WERI-Rb-1 (cell line): ENCODE data around the gene HTT.

ENCODE experiments used
- DNase-seq: peaks from one replicate; pipeline ENCODE4 v3.0.0-alpha.2; 2020
- H3K27ac ChIP-seq: fragments of 250-450 bp; sonication (Bioruptor Pico); 2 replicates; pipeline ENCODE4 v1.5.1; 2020; ENCODE audit warnings: mild to moderate bottlenecking, moderate library complexity
- H3K27me3 ChIP-seq: fragments of 250-450 bp; sonication (Bioruptor Pico); 2 replicates; pipeline ENCODE4 v1.5.1; 2021; ENCODE audit warnings: mild to moderate bottlenecking, low read depth, moderate library complexity; ENCODE audit not compliant: insufficient read depth, severe bottlenecking
- H3K36me3 ChIP-seq: fragments of 250-450 bp; sonication (Bioruptor Pico); 2 replicates; pipeline ENCODE4 v1.5.1; 2020; ENCODE audit warnings: mild to moderate bottlenecking, moderate library complexity
- H3K4me3 ChIP-seq: 2 replicates; pipeline ENCODE4 v1.5.1; 2011; ENCODE audit warnings: low read depth, mild to moderate bottlenecking, control low read depth, low read length
- H3K9me3 ChIP-seq: fragments of 250-450 bp; sonication (Bioruptor Pico); 2 replicates; pipeline ENCODE4 v1.5.1; 2021; ENCODE audit warnings: mild to moderate bottlenecking, moderate library complexity; ENCODE audit not compliant: severe bottlenecking
- TF ChIP-seq, protein P1 (sequence below): IDR thresholded peaks from 2 replicates; pipeline ENCODE4 v1.5.1; 2011; ENCODE audit warnings: low read depth, mild to moderate bottlenecking, control low read depth, inconsistent platforms, low read length

HTT gene

DNA sequence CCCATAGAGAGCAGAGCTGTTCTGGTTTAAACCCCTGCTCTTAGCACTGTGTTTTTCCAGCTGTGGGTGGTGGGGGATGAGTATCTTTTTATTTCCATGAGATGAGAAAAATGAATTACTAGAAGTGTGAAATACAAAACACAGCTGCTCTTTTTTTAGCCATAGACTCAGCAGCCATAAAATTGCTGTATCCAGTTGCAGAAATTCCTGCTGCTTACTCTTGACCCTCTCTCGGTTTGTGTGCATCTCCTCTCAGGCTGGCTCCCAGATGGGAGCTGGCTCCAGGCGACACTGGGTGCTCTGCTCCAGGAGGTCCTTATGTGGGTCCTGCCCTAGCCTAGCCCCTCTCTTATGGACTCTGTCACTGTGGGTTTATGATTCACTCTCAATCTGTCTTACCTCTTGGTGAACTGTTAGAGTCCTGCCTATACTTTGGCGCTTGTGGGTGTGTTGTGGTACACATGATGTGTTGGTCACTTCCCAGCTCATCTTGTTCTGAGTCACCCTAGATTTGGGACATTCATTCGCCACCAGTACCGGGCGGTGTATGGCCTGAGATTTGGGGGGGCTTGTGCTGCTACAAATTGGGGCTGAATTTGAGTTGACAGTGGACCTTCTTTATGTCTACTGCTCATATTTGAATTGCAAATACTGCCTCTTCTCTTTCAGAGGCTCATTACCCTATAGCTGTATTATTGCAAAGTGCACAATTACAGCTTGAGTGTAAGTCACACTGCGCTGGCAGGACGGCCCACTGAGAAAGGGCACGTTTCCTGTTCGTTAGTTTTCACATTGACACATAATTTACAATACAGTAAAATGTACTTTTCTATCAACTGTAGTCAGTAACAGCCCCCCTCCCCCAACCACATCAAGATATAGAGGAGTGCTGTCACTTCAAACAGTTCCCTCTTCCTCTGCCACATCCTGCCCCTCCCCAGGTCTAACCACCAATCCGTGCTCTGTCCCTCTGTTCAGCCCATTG is 127.5 kb downstream of the HTT start:
- H3K9me3 ChIP-seq = no peaks in the 10 kb centered on the region
- H3K27me3 ChIP-seq = no peaks in the 10 kb centered on the region
- H3K36me3 ChIP-seq = peaks cover 56% of the 10 kb centered on the region
- TF ChIP-seq, protein P1, sequence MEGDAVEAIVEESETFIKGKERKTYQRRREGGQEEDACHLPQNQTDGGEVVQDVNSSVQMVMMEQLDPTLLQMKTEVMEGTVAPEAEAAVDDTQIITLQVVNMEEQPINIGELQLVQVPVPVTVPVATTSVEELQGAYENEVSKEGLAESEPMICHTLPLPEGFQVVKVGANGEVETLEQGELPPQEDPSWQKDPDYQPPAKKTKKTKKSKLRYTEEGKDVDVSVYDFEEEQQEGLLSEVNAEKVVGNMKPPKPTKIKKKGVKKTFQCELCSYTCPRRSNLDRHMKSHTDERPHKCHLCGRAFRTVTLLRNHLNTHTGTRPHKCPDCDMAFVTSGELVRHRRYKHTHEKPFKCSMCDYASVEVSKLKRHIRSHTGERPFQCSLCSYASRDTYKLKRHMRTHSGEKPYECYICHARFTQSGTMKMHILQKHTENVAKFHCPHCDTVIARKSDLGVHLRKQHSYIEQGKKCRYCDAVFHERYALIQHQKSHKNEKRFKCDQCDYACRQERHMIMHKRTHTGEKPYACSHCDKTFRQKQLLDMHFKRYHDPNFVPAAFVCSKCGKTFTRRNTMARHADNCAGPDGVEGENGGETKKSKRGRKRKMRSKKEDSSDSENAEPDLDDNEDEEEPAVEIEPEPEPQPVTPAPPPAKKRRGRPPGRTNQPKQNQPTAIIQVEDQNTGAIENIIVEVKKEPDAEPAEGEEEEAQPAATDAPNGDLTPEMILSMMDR = no peak
- DNase-seq = no peak
- no peak overlapping the region for H3K27ac ChIP-seq
- H3K4me3 ChIP-seq = no peak overlapping the region

DNA sequence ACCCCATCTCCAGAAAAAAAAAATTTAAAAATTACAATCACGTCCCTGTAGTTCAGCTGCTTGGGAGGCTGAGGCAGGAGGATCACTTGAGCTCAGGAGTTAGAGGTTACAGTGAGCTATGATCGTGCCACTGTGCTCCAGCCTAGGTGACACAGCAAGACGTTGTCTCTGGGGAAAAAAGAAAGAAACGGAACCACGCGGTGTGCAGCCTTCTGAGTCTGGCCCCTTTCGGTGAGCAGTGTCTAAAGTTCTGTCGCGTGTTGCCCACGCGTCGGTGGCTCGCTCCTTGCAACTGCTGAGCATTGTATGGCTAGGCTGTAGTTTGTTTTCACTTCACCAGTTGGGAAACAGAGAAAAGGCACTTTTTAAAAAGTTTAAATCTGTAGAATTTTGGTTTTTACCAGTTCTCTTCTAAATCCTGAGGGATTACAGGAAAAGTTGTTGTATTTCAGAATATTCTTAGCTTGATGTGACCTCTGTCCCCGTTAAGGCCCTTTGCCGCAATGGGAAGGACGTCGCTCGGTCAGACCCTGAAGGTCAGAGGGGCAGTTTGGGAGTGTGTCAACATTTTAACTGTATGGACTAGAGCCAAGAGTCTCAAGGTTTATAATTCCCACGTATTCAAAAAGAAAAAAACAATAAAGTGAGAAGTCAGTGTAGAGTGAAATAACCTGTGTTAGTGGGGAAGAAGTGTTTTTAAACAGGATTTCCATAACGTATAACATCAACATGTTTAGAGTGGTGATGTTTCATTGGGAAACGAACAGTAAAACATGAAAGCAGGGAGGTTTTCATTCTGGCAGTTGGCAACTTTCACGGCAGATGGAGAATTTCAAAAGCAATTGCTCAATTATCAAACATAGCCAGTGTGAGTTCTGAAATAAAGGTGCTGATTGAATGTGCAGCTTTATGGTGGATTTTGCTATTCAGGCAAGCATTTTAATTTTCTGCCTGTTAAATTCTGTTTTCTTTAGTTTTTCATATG is 128.6 kb downstream of the HTT start:
- DNase-seq = no peak
- TF ChIP-seq, protein P1 = no peak
- H3K27me3 ChIP-seq = no peaks in the 10 kb centered on the region
- no peak overlapping the region for H3K27ac ChIP-seq
- no peak overlapping the region for H3K4me3 ChIP-seq
- no peaks in the 10 kb centered on the region for H3K9me3 ChIP-seq
- peaks cover 60% of the 10 kb centered on the region for H3K36me3 ChIP-seq

DNA sequence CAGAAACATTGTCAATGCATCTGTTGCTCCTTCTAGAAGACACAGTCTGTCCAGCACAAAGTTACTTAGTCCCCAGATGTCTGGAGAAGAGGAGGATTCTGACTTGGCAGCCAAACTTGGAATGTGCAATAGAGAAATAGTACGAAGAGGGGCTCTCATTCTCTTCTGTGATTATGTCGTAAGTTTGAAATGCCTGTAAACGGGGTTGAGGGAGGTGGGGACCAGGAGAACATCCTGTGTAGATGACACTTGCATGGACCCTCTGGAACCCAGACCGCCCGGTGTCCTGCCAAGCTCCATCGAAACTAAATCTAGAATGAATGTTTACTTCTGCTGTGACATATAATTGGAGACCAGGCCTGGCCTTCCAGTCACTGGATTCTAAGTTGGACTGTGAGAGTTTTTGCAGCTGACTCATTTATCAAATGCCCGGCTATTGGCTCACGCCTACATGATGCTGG is 129.5 kb downstream of the HTT start:
- no peaks in the 10 kb centered on the region for H3K27me3 ChIP-seq
- H3K9me3 ChIP-seq = no peaks in the 10 kb centered on the region
- peaks cover 60% of the 10 kb centered on the region for H3K36me3 ChIP-seq
- DNase-seq = no peak
- TF ChIP-seq, protein P1 = no peak
- no peak overlapping the region for H3K27ac ChIP-seq
- no peak overlapping the region for H3K4me3 ChIP-seq

DNA sequence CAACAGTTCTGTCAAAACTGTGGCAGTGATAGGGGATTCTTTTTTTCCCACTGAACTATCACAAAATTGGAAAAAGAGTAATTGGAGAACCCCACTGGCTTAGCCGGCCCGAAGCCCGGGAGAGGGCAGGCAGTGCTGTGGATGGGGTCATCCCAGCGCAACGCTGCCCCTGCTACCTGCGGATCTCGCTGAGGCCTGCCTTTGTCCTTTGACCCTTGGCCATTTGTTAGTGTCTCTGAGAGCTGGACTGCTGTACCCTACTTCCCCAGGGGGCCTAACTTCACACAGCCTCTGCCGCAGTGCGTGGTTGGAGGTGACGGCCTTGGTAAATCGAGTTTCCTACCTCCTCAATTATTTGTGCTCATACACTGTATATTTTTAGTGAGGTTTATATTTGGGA is 131.5 kb downstream of the HTT start:
- TF ChIP-seq, protein P1 = no peak
- Histone ChIP-seq H3K9me3 (no peaks in the 10 kb centered on the region), H3K27ac (no peak overlapping the region), H3K36me3 (peaks cover 61% of the 10 kb centered on the region), H3K4me3 (no peak overlapping the region), H3K27me3 (no peaks in the 10 kb centered on the region)
- no peak for DNase-seq

DNA sequence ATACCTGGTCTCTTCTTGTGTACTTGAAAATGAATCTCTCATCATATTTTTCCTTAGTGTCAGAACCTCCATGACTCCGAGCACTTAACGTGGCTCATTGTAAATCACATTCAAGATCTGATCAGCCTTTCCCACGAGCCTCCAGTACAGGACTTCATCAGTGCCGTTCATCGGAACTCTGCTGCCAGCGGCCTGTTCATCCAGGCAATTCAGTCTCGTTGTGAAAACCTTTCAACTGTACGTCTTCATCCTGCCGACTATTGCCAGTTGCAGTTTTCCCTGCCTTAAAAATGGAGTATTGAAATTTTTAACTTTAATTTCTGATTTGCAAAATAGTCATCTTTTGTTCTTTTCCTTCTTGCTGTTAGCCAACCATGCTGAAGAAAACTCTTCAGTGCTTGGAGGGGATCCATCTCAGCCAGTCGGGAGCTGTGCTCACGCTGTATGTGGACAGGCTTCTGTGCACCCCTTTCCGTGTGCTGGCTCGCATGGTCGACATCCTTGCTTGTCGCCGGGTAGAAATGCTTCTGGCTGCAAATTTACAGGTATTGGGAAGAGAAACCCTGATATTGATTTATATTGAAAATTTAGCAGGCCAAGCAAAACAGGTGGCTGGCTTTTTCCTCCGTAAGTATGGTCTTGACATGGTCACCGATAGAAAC is 132.1 kb downstream of the HTT start:
- H3K36me3 ChIP-seq = peaks cover 64% of the 10 kb centered on the region
- no peaks in the 10 kb centered on the region for H3K9me3 ChIP-seq
- H3K27ac ChIP-seq = no peak overlapping the region
- H3K4me3 ChIP-seq = no peak overlapping the region
- DNase-seq = no peak
- TF ChIP-seq, protein P1 = no peak
- H3K27me3 ChIP-seq = no peaks in the 10 kb centered on the region
